Embryonic facial prominence (tissue), 1 donor: ENCODE measurements around the gene ZNF598.
"Not testable (repeated sequence)": the region's sequence is repeated elsewhere in the genome, so short reads cannot be mapped to it uniquely, and the experiment has no call there.

Experiments used
- DNase-seq: peaks from one replicate; pipeline ENCODE4 v3.0.0-alpha.2; 2016; ENCODE audit errors: extremely low spot score

Gene ZNF598

GRCh38 chr16:1959269-1960039 is 50.2 kb downstream of the ZNF598 start, which contains the start of gene NDUFB10:
Gene NDUFB10 (plus strand): TSS chr16:1959538. CDS start chr16:1959625, 87 bp downstream.
- DNase-seq = peak; percentile 55

DNA sequence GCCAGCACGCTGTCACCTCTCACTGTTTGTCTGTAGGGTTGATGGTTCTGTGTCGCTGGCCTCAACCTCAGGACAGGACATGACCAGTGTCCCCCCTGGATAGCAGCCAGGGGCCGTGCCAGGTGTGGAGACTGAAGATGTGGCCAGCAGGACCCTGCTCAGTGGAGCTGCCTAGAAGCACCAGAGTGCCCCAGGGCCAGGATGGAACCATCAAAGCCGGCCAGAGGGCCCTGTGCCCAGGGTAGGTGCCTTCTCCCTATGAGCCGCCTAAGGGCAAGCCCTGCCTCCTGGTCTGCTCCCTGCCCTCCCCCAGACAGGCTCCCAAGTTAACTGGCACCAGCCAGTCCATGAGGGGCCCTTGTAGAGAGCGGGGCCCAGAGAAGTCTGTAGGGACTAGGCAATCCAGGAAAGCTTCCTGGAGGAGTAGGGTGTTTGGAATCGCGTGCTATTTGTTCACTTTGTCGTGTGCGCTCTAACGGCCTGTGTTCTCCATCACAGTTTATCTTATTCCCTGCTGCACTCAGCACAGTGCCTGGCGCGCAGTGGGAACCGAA is 50.8 kb downstream of the ZNF598 start:
- no peak for DNase-seq

DNA sequence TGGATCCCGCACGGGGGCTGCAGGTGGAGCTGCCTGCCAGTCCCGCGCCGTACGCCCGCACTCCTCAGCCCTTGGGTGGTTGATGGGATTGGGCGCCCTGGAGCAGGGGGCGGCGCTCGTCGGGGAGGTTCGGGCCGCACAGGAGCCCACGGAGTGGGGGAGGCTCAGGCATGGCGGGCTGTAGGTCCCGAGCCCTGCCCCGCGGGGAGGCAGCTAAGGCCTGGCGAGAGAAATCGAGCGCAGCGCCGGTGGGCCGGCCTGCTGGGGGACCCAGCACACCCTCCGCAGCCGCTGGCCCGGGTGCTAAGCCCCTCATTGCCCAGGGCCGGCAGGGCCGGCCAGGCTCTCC is 51.5 kb downstream of the ZNF598 start:
- DNase-seq = not testable (repeated sequence)

DNA sequence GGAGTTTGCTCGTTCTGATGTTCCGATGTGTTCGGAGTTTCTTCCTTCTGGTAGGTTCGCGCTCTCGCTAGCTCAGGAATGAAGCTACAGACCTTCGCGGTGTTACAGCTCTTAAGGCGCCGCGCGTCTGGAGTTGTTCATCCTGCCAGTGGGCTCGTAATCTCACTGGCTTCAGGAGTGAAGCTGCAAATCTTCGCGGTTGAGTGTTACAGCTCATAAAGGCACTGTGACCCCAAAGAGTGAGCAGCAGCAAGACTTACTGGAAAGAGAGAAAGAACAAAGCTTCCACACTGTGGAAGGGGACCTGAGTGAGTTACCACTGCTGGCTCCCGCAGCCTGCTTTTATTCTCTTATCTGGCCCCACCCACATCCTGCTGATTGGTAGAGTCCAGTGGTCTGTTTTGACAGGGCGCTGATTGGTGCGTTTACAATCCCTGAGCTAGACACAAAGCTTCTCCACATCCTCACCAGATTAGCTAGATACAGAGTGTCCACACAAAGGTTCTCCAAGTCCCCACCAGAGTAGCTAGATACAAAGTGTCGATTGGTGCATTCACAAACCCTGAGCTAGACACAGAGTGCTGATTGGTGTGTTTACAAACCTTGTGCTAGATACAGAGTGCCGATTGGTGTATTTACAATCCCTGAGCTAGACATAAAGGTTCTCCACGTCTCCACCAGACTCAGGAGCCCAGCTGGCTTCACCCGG is 52.0 kb downstream of the ZNF598 start:
- DNase-seq = not testable (repeated sequence)

DNA sequence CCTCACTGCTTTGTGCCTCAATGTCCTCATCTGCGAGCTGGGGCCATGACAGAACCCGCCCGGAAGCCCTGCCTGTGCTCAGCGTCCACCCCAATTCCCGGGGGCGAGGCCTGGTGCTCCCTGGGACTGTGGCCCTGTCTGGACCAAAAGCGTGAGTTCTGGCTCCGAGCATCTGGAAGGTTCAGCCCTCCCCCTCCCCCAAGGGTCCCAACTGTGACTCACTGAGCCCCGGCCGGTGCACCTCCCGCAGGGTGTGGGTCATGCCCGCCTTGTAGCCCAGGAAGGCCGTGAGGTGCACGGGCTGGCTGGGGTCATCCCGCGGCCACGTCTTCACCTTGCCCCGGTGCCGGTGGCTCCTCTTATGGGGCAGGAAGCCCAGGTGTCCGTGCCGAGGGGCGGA is 55.9 kb downstream of the ZNF598 start:
- DNase-seq = no peak

GRCh38 chr16:1950559-1950958 is 59.1 kb downstream of the ZNF598 start:
- no peak for DNase-seq

- no peak for DNase-seq
Measured at GRCh38 chr16:1950047-1950446, 59.6 kb downstream of the ZNF598 start.

DNA sequence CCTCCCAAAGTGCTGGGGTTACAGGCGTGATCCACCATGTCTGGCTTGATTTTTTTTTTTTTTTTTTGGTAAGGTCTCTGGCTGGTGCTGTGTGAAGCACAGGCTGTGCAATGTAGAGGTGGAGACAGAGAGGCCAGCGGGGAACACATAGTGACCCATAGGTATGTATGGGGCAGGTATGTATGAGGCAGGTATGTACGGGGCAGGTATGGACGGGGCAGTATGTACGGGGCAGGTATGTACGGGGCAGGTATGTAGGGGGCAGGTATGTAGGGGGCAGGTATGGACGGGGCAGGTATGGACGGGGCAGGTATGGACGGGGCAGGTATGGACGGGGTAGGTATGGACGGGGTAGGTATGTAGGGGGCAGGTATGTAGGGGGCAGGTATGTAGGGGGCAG is 60.1 kb downstream of the ZNF598 start:
- no peak for DNase-seq
